Measurements from ENCODE around the gene SRSF12.

DNA sequence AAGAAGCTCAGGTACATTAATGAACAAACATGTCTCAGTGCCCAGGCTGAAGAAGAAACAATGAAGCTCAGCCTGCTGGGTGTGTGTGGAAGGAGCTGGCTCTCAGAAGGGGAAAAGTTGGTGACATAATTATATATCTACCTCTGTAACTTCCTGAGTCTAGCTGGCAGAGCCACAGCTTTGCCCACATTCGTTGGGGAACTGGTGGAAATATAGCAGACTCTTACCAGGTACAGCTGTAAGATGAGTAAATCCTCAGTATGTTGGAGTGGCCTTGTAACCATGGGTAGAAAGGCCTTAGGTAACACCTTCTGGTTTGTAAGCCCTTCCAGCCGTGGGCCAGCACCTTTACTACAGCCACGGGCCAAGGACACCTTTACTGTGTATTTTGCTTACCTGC, 67.2 kb downstream of the SRSF12 start:
- TF ChIP-seq POLR2A (IDR thresholded peaks at IDR 0.05) (no peak), CTCF (IDR thresholded peaks at IDR 0.05) (no peak)
